ENCODE data around the gene BOLA2B. TPM values are rescaled to one million over a fixed set of nuclear protein-coding genes. Genes with fewer than 3 reads are reported as not detected.
"Not testable (repeated sequence)": the region's sequence is repeated elsewhere in the genome, so short reads cannot be mapped to it uniquely, and the experiment has no call there.

The BOLA2B gene
- polyA plus RNA-seq = 57.9 TPM
- long read RNA-seq, donor 1, transcript BOLA2B-201 (3 exons, 1,012 nt) = major isoform, 10 of 15 reads
- long read RNA-seq, donor 1, partial matches to known transcripts = 0 of 15 reads
- long read RNA-seq, donor 1, other reads (novel, unspliced or antisense) = 0 of 15 reads
- long read RNA-seq, donor 2, transcript BOLA2B-201 (3 exons, 1,012 nt) = major isoform, 31 of 36 reads
- long read RNA-seq, donor 2, partial matches to known transcripts = 0 of 36 reads
- long read RNA-seq, donor 2, other reads (novel, unspliced or antisense) = 0 of 36 reads
- long read RNA-seq, donor 3 = 0 reads
- long read RNA-seq, donor 4, partial matches to known transcripts = 0 of 4 reads
- long read RNA-seq, donor 4, other reads (novel, unspliced or antisense) = 0 of 4 reads
- long read RNA-seq, donor 5, transcript BOLA2B-201 (3 exons, 1,012 nt) = major isoform, 12 of 17 reads
- long read RNA-seq, donor 5, partial matches to known transcripts = 0 of 17 reads
- long read RNA-seq, donor 5, other reads (novel, unspliced or antisense) = 0 of 17 reads
- long read RNA-seq, donor 6, transcript BOLA2B-201 (3 exons, 1,012 nt) = major isoform, 26 of 27 reads
- long read RNA-seq, donor 6, partial matches to known transcripts = 0 of 27 reads
- long read RNA-seq, donor 6, other reads (novel, unspliced or antisense) = 0 of 27 reads
- long read RNA-seq, donor 7, transcript BOLA2B-201 (3 exons, 1,012 nt) = major isoform, 10 of 13 reads
- long read RNA-seq, donor 7, partial matches to known transcripts = 0 of 13 reads
- long read RNA-seq, donor 7, other reads (novel, unspliced or antisense) = 0 of 13 reads
- long read RNA-seq, donor 8, transcript BOLA2B-201 (3 exons, 1,012 nt) = major isoform, 57 of 68 reads
- long read RNA-seq, donor 8, transcript BOLA2B-203 (2 exons, 687 nt) = minor isoform, 6 of 68 reads
- long read RNA-seq, donor 8, partial matches to known transcripts = 0 of 68 reads
- long read RNA-seq, donor 8, other reads (novel, unspliced or antisense) = 0 of 68 reads
- long read RNA-seq, donor 9, transcript BOLA2B-201 (3 exons, 1,012 nt) = major isoform, 37 of 43 reads
- long read RNA-seq, donor 9, partial matches to known transcripts = 0 of 43 reads
- long read RNA-seq, donor 9, other reads (novel, unspliced or antisense) = 0 of 43 reads
- long read RNA-seq, donor 10, transcript BOLA2B-201 (3 exons, 1,012 nt) = major isoform, 26 of 29 reads
- long read RNA-seq, donor 10, partial matches to known transcripts = 0 of 29 reads
- long read RNA-seq, donor 10, other reads (novel, unspliced or antisense) = 0 of 29 reads
- long read RNA-seq, donor 11, transcript BOLA2B-201 (3 exons, 1,012 nt) = major isoform, 18 of 22 reads
- long read RNA-seq, donor 11, partial matches to known transcripts = 0 of 22 reads
- long read RNA-seq, donor 11, other reads (novel, unspliced or antisense) = 0 of 22 reads

- not testable (repeated sequence) for H3K36me3 ChIP-seq (ENCODE audit: control insufficient read depth, insufficient read depth, low read length); H3K9me3 ChIP-seq (ENCODE audit: control insufficient read depth, low read depth, low read length); H3K4me1 ChIP-seq (ENCODE audit: control insufficient read depth, insufficient read depth, low read length); H3K27me3 ChIP-seq (ENCODE audit: control insufficient read depth, insufficient read depth, low read length); DNase-seq
- WGBS (ENCODE audit: insufficient coverage, low lambda C conversion rate) = no CpG with 5 or more reads among the region's 34 CpGs
- peak within 1 kb of the TSS; percentile 74 for H3K27ac ChIP-seq (ENCODE audit: low read length)
- H3K4me3 ChIP-seq (ENCODE audit: low read length) = peak within 1 kb of the TSS; percentile 46
Observed at GRCh38 chr16:30193615-30194014, at the start of gene BOLA2B, which contains the start of gene SLX1A. Gene BOLA2B (minus strand): TSS chr16:30193666. CDS start chr16:30193595, 71 bp downstream. Gene SLX1A (plus strand): TSS chr16:30193875. CDS start chr16:30194085, 210 bp downstream.

GRCh38 chr16:30217082-30217481, 23.6 kb upstream of the BOLA2B start:
- not testable (repeated sequence) for H3K27ac ChIP-seq (ENCODE audit: low read length); H3K27me3 ChIP-seq (ENCODE audit: control insufficient read depth, insufficient read depth, low read length); H3K4me3 ChIP-seq (ENCODE audit: low read length); H3K36me3 ChIP-seq (ENCODE audit: control insufficient read depth, insufficient read depth, low read length); DNase-seq; H3K9me3 ChIP-seq (ENCODE audit: control insufficient read depth, low read depth, low read length); H3K4me1 ChIP-seq (ENCODE audit: control insufficient read depth, insufficient read depth, low read length)
- no CpG with 5 or more reads among the region's 5 CpGs for WGBS (ENCODE audit: insufficient coverage, low lambda C conversion rate)

GRCh38 chr16:30211414-30211813, 17.9 kb upstream of the BOLA2B start:
- H3K4me3 ChIP-seq (ENCODE audit: low read length); H3K9me3 ChIP-seq (ENCODE audit: control insufficient read depth, low read depth, low read length); H3K36me3 ChIP-seq (ENCODE audit: control insufficient read depth, insufficient read depth, low read length); H3K27ac ChIP-seq (ENCODE audit: low read length); H3K4me1 ChIP-seq (ENCODE audit: control insufficient read depth, insufficient read depth, low read length); DNase-seq; H3K27me3 ChIP-seq (ENCODE audit: control insufficient read depth, insufficient read depth, low read length): not testable (repeated sequence)
- no CpG with 5 or more reads among the region's 4 CpGs for WGBS (ENCODE audit: insufficient coverage, low lambda C conversion rate)

- no CpG with 5 or more reads among the region's 6 CpGs for WGBS (ENCODE audit: insufficient coverage, low lambda C conversion rate)
- not testable (repeated sequence) for H3K4me1 ChIP-seq (ENCODE audit: control insufficient read depth, insufficient read depth, low read length); H3K4me3 ChIP-seq (ENCODE audit: low read length); H3K9me3 ChIP-seq (ENCODE audit: control insufficient read depth, low read depth, low read length); H3K36me3 ChIP-seq (ENCODE audit: control insufficient read depth, insufficient read depth, low read length); DNase-seq; H3K27ac ChIP-seq (ENCODE audit: low read length); H3K27me3 ChIP-seq (ENCODE audit: control insufficient read depth, insufficient read depth, low read length)
Observed at GRCh38 chr16:30209032-30209431, 15.6 kb upstream of the BOLA2B start.

- H3K9me3 ChIP-seq (ENCODE audit: control insufficient read depth, low read depth, low read length); H3K36me3 ChIP-seq (ENCODE audit: control insufficient read depth, insufficient read depth, low read length); DNase-seq; H3K4me3 ChIP-seq (ENCODE audit: low read length); H3K27me3 ChIP-seq (ENCODE audit: control insufficient read depth, insufficient read depth, low read length); H3K27ac ChIP-seq (ENCODE audit: low read length); H3K4me1 ChIP-seq (ENCODE audit: control insufficient read depth, insufficient read depth, low read length): not testable (repeated sequence)
- no CpG with 5 or more reads among the region's 9 CpGs for WGBS (ENCODE audit: insufficient coverage, low lambda C conversion rate)
Observed at GRCh38 chr16:30207063-30207704, 13.7 kb upstream of the BOLA2B start.

- not testable (repeated sequence) for DNase-seq; H3K36me3 ChIP-seq (ENCODE audit: control insufficient read depth, insufficient read depth, low read length); H3K27me3 ChIP-seq (ENCODE audit: control insufficient read depth, insufficient read depth, low read length); H3K9me3 ChIP-seq (ENCODE audit: control insufficient read depth, low read depth, low read length); H3K4me1 ChIP-seq (ENCODE audit: control insufficient read depth, insufficient read depth, low read length)
- peak overlapping the region; percentile 43 for H3K4me3 ChIP-seq (ENCODE audit: low read length)
- no CpG with 5 or more reads among the region's 33 CpGs for WGBS (ENCODE audit: insufficient coverage, low lambda C conversion rate)
- peak overlapping the region; percentile 47 for H3K27ac ChIP-seq (ENCODE audit: low read length)
Observed at GRCh38 chr16:30206252-30206651, 12.8 kb upstream of the BOLA2B start.

- Histone ChIP-seq H3K4me3 (ENCODE audit: low read length) (peak overlapping the region; percentile 43), H3K27ac (ENCODE audit: low read length) (peak overlapping the region; percentile 47)
- no CpG with 5 or more reads among the region's 52 CpGs for WGBS (ENCODE audit: insufficient coverage, low lambda C conversion rate)
- not testable (repeated sequence) for H3K9me3 ChIP-seq (ENCODE audit: control insufficient read depth, low read depth, low read length); H3K4me1 ChIP-seq (ENCODE audit: control insufficient read depth, insufficient read depth, low read length); DNase-seq; H3K27me3 ChIP-seq (ENCODE audit: control insufficient read depth, insufficient read depth, low read length); H3K36me3 ChIP-seq (ENCODE audit: control insufficient read depth, insufficient read depth, low read length)
Observed at GRCh38 chr16:30205541-30206236, 12.2 kb upstream of the BOLA2B start.

GRCh38 chr16:30199608-30200343, 6.3 kb upstream of the BOLA2B start:
- not testable (repeated sequence) for H3K9me3 ChIP-seq (ENCODE audit: control insufficient read depth, low read depth, low read length); H3K4me3 ChIP-seq (ENCODE audit: low read length); DNase-seq; H3K27me3 ChIP-seq (ENCODE audit: control insufficient read depth, insufficient read depth, low read length); H3K4me1 ChIP-seq (ENCODE audit: control insufficient read depth, insufficient read depth, low read length); H3K36me3 ChIP-seq (ENCODE audit: control insufficient read depth, insufficient read depth, low read length); H3K27ac ChIP-seq (ENCODE audit: low read length)
- WGBS (ENCODE audit: insufficient coverage, low lambda C conversion rate) = no CpG with 5 or more reads among the region's 15 CpGs

GRCh38 chr16:30199049-30199448, 5.6 kb upstream of the BOLA2B start, which contains the start of gene SULT1A3:
Gene SULT1A3 (plus strand): TSS chr16:30199255. CDS start chr16:30200729, 1,474 bp downstream.
- not testable (repeated sequence) for H3K27ac ChIP-seq (ENCODE audit: low read length); H3K27me3 ChIP-seq (ENCODE audit: control insufficient read depth, insufficient read depth, low read length); H3K36me3 ChIP-seq (ENCODE audit: control insufficient read depth, insufficient read depth, low read length); DNase-seq; H3K4me1 ChIP-seq (ENCODE audit: control insufficient read depth, insufficient read depth, low read length); H3K4me3 ChIP-seq (ENCODE audit: low read length); H3K9me3 ChIP-seq (ENCODE audit: control insufficient read depth, low read depth, low read length)
- no CpG with 5 or more reads among the region's 3 CpGs for WGBS (ENCODE audit: insufficient coverage, low lambda C conversion rate)
